IPS DF 4.7 (cell line): Measurements from ENCODE around the gene RTN4RL1.
"Not testable (repeated sequence)": the region's sequence is repeated elsewhere in the genome, so short reads cannot be mapped to it uniquely, and the experiment has no call there.

Source experiments
- DNase-seq: peaks from one replicate; pipeline ENCODE4 v3.0.0-alpha.2; 2013; ENCODE audit warnings: low spot score; ENCODE audit errors: extremely low read depth

Gene RTN4RL1

DNA sequence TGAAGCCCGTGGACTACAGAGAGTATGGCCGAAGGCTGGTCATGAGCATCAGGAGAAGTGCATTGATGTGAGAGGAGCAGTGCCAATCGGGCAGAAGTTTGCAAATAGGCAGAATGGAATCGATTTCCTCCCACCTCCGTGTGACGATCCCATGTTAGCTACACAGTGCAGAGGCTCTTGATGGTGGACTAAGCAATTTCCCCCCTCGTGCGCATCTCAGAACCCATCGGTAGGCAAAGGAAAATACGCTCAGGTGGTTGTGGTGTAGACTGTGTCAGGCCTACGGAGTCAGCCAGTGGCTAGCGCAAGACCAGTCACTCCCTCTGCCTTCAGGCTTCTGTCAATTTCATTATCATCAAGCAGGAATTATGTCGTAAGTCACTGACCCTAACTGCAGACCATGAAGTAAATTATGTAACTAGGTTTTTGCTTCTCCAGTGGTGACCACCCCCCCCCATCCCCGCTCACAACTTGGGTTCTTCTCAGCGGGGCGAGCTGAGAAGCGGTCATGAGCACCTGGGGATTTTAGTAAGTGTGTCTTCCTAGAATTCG, 128.0 kb downstream of the RTN4RL1 start:
- DNase-seq = no peak

DNA sequence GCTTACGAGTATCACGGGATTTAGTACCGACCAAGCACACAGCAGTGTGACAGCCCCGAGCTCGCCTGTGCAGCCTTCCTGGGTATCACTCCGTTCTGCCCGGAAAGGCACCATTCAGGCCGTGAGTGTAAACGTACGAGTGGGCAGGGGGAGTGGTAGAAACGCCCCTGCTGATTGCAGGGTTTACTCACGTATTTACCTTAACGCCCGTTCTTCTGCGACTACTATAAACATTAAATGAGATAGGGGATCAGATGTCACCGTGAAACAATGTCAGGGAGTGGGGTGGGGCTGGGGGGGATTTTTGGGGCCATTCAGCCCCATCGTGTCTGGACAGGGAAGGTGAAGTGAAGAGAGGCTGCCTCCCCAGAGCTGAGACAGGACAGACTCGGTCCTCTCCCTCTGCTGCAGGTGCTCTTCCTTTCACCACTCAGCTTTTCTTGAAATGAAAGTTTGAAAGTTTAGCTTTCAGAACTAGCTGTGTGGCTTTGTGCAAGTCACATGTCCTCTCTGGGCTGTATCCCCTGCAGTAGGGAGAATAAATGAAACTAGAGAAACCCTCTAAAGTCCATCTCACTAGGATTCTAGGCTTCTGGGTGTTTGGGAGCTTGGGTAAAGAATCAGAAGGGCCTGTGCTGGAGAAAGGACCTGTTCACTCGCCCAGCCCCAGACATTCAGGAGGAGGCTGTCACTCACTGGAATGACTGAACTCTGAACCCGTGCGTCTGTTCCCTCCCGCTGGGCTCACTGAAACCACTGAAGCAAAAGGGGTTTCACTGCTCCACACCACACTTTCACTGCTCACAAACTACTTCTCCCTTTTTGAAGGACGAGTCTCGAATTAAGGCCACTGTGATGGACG, 128.7 kb downstream of the RTN4RL1 start:
- no peak for DNase-seq

GRCh38 chr17:1895479-1895878, 129.7 kb downstream of the RTN4RL1 start:
- DNase-seq = not testable (repeated sequence)

DNA sequence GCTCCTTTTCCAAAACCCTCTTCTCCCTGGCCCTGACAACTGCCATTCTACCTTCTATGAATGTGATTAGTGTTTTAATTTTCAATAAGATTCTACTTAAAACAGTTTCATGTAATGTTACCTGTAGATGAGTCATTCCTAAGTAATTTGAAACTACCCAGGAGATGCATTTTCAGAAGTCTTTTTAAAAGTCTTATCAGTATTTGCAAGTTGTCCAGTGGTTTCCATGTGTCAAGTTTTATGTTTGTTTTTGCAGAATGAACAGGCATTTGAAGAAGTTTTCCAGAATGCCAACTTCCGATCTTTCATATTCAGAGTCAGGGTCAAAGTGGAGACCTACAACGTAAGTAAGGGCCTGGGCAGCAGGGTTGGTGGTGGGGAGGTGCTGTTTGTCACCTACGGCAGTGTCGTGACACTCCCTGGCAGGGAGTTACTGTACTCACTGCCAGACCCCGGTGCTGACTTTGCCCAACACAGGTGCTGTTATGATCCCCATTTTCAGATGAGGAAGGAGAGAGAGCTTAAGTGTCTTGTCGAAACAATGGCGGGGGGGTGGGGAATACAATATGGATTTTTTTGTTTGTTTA, 130.3 kb downstream of the RTN4RL1 start:
- DNase-seq = no peak

- DNase-seq = no peak
These were observed 134.2 kb downstream of the RTN4RL1 start for GRCh38 chr17:1890758-1891450.

GRCh38 chr17:1888741-1889140, 136.4 kb downstream of the RTN4RL1 start:
- DNase-seq = no peak
